Measurements from ENCODE around the gene RNGTT. TPM values are rescaled to one million over a fixed set of nuclear protein-coding genes. Genes with fewer than 3 reads are reported as not detected.

RNGTT gene
- total RNA-seq, 2 donors from 2014 or later: 7.5 to 11.3 TPM

DNA sequence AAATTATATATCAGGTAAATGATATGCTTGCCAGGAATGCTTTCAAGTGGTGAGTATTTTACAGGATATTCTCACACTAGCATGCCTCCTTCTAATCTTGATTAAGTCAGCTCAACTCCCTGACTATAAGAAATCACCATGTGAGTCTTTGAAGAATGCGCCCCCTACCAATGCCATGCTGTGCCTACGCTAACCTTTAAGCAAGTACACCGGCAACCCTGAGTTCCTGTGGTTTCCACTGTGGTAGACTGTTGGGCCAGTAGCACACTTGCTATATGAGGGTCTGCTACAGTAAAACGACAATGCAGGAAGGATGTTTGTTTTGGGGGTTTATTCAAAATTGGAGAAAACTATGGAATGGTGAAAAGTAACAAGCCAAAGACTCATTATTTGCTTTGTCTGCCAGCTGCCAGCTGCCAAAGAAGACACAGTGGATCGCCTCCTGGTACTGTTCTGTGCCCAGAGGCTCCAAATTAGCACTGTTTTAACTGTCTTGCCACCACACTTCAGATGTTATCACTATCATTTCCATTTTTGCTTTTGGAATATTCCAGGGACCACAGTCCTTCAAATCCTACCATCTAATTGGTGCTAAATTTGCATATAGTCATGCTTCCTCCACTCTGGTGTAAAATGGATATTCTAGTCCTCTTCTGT, 333.5 kb downstream of the RNGTT start:
- Histone ChIP-seq H3K27me3 (no peaks in the 10 kb centered on the region), H3K4me1 (no peaks in the 10 kb centered on the region), H3K9me3 (no peaks in the 10 kb centered on the region), H3K4me3 (no peak overlapping the region), H3K36me3 (no peaks in the 10 kb centered on the region), H3K27ac (no peak overlapping the region)
- TF ChIP-seq, protein P1, sequence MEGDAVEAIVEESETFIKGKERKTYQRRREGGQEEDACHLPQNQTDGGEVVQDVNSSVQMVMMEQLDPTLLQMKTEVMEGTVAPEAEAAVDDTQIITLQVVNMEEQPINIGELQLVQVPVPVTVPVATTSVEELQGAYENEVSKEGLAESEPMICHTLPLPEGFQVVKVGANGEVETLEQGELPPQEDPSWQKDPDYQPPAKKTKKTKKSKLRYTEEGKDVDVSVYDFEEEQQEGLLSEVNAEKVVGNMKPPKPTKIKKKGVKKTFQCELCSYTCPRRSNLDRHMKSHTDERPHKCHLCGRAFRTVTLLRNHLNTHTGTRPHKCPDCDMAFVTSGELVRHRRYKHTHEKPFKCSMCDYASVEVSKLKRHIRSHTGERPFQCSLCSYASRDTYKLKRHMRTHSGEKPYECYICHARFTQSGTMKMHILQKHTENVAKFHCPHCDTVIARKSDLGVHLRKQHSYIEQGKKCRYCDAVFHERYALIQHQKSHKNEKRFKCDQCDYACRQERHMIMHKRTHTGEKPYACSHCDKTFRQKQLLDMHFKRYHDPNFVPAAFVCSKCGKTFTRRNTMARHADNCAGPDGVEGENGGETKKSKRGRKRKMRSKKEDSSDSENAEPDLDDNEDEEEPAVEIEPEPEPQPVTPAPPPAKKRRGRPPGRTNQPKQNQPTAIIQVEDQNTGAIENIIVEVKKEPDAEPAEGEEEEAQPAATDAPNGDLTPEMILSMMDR (IDR thresholded peaks at IDR 0.05): no peak
- DNase-seq (ENCODE audit: low spot score): no peak

DNA sequence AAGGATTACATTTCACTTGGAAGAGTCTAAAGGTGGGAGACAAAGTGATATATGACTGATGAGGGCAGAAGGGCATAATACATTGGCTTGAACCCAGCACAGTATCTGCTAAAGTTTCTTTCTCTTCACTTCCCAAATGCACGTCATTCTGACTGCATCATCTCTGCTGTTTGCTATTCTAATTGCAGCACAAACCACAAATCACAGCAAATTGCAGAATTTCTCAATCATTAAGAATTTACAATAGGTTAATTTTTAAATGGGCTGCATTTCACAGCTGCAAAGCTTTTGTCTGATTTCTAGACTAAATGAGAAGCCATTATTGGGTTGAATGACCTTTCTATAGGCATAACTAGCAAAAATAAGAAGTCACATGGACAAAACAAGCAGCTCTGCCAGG, 337.0 kb downstream of the RNGTT start:
- H3K4me1 ChIP-seq: no peaks in the 10 kb centered on the region
- H3K27ac ChIP-seq: no peak overlapping the region
- H3K9me3 ChIP-seq: no peaks in the 10 kb centered on the region
- H3K36me3 ChIP-seq: no peaks in the 10 kb centered on the region
- no peaks in the 10 kb centered on the region for H3K27me3 ChIP-seq
- no peak for DNase-seq (ENCODE audit: low spot score)
- TF ChIP-seq, protein P1 (IDR thresholded peaks at IDR 0.05): no peak
- no peak overlapping the region for H3K4me3 ChIP-seq

DNA sequence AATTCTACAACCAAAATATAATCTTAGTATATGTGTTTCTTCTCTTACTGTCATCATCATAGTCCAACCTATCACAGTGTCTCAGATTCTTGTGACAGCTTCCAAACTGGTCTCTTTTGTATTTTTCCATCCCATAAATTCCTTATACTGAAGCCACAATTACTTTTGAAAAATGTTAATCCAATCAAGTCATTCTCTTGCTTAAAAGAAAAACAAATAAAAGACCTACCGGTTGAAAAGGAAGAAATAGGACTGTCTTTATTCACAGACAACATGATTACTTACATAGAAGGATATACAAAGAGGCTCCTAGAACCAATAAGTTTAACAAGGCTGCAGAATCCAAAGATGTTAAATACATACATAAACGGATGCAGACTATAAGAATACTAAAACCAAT, 339.9 kb downstream of the RNGTT start:
- H3K27me3 ChIP-seq: no peaks in the 10 kb centered on the region
- no peak overlapping the region for H3K4me3 ChIP-seq
- H3K27ac ChIP-seq: no peak overlapping the region
- TF ChIP-seq, protein P1 (IDR thresholded peaks at IDR 0.05): no peak
- DNase-seq (ENCODE audit: low spot score): no peak
- no peaks in the 10 kb centered on the region for H3K4me1 ChIP-seq
- H3K36me3 ChIP-seq: no peaks in the 10 kb centered on the region
- no peaks in the 10 kb centered on the region for H3K9me3 ChIP-seq

DNA sequence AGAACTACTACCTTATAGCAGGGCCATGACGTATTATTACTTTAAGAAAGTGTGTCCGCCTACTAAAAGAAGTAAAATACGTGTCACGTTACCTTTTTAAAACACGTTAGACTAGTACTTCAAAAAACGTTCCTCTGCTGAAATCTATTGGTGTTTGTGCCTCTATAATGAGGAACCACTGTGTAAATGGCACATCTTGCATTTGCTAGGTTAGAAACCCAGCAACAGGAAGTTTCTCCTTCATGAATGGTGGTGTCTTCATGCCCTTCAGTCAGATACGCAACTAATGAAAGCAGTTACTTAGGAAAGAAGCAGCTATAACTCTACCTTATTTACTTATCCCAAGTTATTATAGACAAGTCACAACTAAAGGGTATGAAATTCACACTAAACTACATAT, 343.5 kb downstream of the RNGTT start:
- TF ChIP-seq, protein P1 (IDR thresholded peaks at IDR 0.05): no peak
- Histone ChIP-seq H3K27ac (no peak overlapping the region), H3K9me3 (no peaks in the 10 kb centered on the region), H3K27me3 (no peaks in the 10 kb centered on the region), H3K36me3 (no peaks in the 10 kb centered on the region), H3K4me1 (no peaks in the 10 kb centered on the region), H3K4me3 (no peak overlapping the region)
- no peak for DNase-seq (ENCODE audit: low spot score)

DNA sequence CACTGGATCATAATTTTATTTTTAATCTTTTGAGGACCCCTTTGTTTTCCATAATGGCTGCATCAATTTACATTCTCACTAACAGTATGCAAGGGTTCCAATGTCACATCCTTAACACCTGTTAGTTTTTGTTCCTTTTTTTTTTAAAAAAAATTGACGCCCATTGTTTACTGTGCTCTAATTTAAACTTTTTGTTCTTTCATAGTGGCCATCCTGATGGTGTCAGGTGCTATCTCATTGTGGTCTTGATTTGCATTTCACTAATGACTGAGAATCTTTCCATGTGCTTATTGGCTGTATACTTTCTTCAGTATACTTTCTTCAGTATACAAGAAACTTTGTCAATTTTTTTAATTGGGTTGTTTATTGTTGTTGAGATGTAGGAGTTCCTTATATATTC, 347.0 kb downstream of the RNGTT start:
- no peak for DNase-seq (ENCODE audit: low spot score)
- Histone ChIP-seq H3K9me3 (no peaks in the 10 kb centered on the region), H3K4me3 (no peak overlapping the region), H3K36me3 (peaks cover 4% of the 10 kb centered on the region), H3K27ac (no peak overlapping the region), H3K27me3 (no peaks in the 10 kb centered on the region), H3K4me1 (no peaks in the 10 kb centered on the region)
- TF ChIP-seq, protein P1 (IDR thresholded peaks at IDR 0.05): no peak

DNA sequence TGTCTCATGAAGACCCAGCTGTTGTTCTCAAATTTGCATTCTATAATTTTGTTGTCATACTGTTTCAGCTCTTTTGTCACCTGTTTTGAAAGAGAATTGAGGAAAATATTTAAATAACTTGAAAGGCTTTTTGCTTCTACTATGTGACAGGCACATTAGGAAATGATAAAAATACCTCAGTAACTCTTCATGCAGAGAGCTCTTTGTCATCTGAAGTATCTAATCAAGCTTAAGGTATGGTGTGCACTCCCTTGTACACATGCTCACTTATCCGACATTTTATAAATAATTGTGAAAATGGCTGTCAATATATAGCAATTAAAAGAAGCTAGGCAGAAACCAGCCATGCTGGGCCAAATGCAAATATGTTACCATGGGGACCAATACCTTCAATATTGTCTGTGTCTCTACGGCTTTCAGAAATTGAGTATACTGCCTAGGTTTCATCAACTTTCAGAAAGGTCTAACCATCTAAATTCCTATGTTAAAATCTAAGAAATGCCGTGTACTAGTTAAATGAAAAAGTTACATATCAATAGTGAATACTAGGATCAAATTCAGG, 349.0 kb downstream of the RNGTT start:
- TF ChIP-seq, protein P1 (IDR thresholded peaks at IDR 0.05): no peak
- no peak for DNase-seq (ENCODE audit: low spot score)
- H3K4me1 ChIP-seq: no peaks in the 10 kb centered on the region

More for the DNA sequence above, 349.0 kb downstream of the RNGTT start:
- no peaks in the 10 kb centered on the region for H3K27me3 ChIP-seq
- H3K4me3 ChIP-seq: no peak overlapping the region
- no peak overlapping the region for H3K27ac ChIP-seq
- H3K9me3 ChIP-seq: no peaks in the 10 kb centered on the region
- peaks cover 4% of the 10 kb centered on the region for H3K36me3 ChIP-seq
